Endothelial cell of umbilical vein (primary cell): Measurements from ENCODE around the gene CDH23. TPM values are rescaled to one million over a fixed set of nuclear protein-coding genes. Genes with fewer than 3 reads are reported as not detected.

Experiments used
- BruUV-seq: library from RNA; stranded (reverse); fragments of 400-500 nt; replicated peaks from 2 replicates; lab custom pipeline; 2021; lab: Mats Ljungman, UMichigan
- CTCF ChIA-PET: fragments of 300-600, 350-600 bp; sonication (Branson Sonifier 250); formaldehyde crosslinking; loops from one replicate; lab custom pipeline; 2021; ENCODE audit warnings: antibody characterized with exemption, inconsistent platforms; lab: Charles Lee
- POLR2A ChIA-PET: fragments of 300-600, 350-600 bp; sonication (Branson Sonifier 250); formaldehyde crosslinking; loops from one replicate; lab custom pipeline; 2021; ENCODE audit warnings: antibody characterized with exemption, inconsistent platforms; lab: Charles Lee
- DNase-seq: peaks from one replicate; pipeline ENCODE4 v3.0.0-alpha.2; 2011; ENCODE audit warnings: low read depth, low spot score
- FAIRE-seq: peaks from 2 replicates; lab custom pipeline; 2011; peaks lifted over from hg19 to GRCh38; lab: Jason Lieb, UNC
- H2AFZ ChIP-seq: 2 replicates; pipeline ENCODE4 v1.6.0; 2012; ENCODE audit warnings: low read depth, low read length, control low read depth, inconsistent platforms
- H3K27ac ChIP-seq: 2 replicates; pipeline ENCODE4 v1.5.1; 2011; ENCODE audit warnings: low read depth, mild to moderate bottlenecking, control low read depth, low read length, moderate library complexity; ENCODE audit not compliant: insufficient read depth
- H3K27me3 ChIP-seq, 2 experiments: 2 replicates each; pipeline versions ENCODE4 v1.6.0 to v1.6.1; 2011; ENCODE audit warnings: low read length in 2 of 2, mixed read lengths in 1 of 2; ENCODE audit not compliant: control insufficient read depth in 2 of 2, insufficient read depth in 2 of 2
- H3K36me3 ChIP-seq, 2 experiments: 2 replicates in 1 of 2; 3 replicates in 1 of 2; pipeline ENCODE4 v1.5.1; 2011; ENCODE audit warnings: low read length in 2 of 2, mild to moderate bottlenecking in 1 of 2, moderate library complexity in 1 of 2; ENCODE audit not compliant: control insufficient read depth in 2 of 2, insufficient read depth in 2 of 2; ENCODE audit errors: extremely low read depth in 1 of 2
- H3K4me1 ChIP-seq: 3 replicates; pipeline ENCODE4 v1.5.1; 2011; ENCODE audit warnings: mild to moderate bottlenecking, low read length; ENCODE audit not compliant: control insufficient read depth, insufficient read depth; ENCODE audit errors: extremely low read depth
- H3K4me2 ChIP-seq: 2 replicates; pipeline ENCODE4 v1.6.1; 2011; ENCODE audit warnings: low read length, control low read depth, mixed read lengths; ENCODE audit not compliant: insufficient read depth
- H3K4me3 ChIP-seq, 3 experiments: fragments of 200-600 bp in 1 of 3; sonication (generic), shearing (Covaris generic) in 1 of 3; replicated peaks in 1 of 3; 2 replicates each; pipeline ENCODE4 v1.5.1; 2011 to 2016; ENCODE audit warnings: control low read depth in 3 of 3, low read length in 3 of 3, mild to moderate bottlenecking in 2 of 3, inconsistent platforms in 1 of 3, low read depth in 1 of 3, moderate library complexity in 1 of 3; ENCODE audit not compliant: insufficient read depth in 1 of 3
- H3K79me2 ChIP-seq: 2 replicates; pipeline ENCODE4 v1.6.0; 2012; ENCODE audit warnings: low read length, inconsistent platforms; ENCODE audit not compliant: control insufficient read depth, insufficient read depth
- H3K9ac ChIP-seq: replicated peaks from 2 replicates; pipeline ENCODE3; 2011; ENCODE audit warnings: low read length, control low read depth; ENCODE audit not compliant: insufficient read depth; ENCODE audit errors: extremely low read depth
- H3K9me1 ChIP-seq: replicated peaks from 3 replicates; pipeline ENCODE4 v1.6.0; 2011; ENCODE audit warnings: mild to moderate bottlenecking, low read length; ENCODE audit not compliant: control insufficient read depth, insufficient read depth; ENCODE audit errors: extremely low read depth
- H3K9me3 ChIP-seq: replicated peaks from 2 replicates; pipeline ENCODE4 v1.5.1; 2012; ENCODE audit warnings: low read length, inconsistent platforms; ENCODE audit not compliant: control insufficient read depth, insufficient read depth
- H4K20me1 ChIP-seq: replicated peaks from 2 replicates; pipeline ENCODE3; 2011; ENCODE audit warnings: mild to moderate bottlenecking, low read length; ENCODE audit not compliant: control insufficient read depth, insufficient read depth; ENCODE audit errors: extremely low read depth
- EZH2 ChIP-seq: IDR thresholded peaks from 2 replicates; pipeline ENCODE4 v1.6.1; 2012; ENCODE audit warnings: borderline replicate concordance, low read depth, mild to moderate bottlenecking, moderate library complexity, low read length, inconsistent platforms; ENCODE audit not compliant: severe bottlenecking
- FOS ChIP-seq: IDR thresholded peaks from 2 replicates; pipeline ENCODE4 v1.6.1; 2011; ENCODE audit warnings: mild to moderate bottlenecking, low read length, moderate library complexity, borderline replicate concordance; ENCODE audit not compliant: insufficient read depth
- GATA2 ChIP-seq: IDR thresholded peaks from 2 replicates; pipeline ENCODE4 v1.7.0; 2011; ENCODE audit warnings: low read depth, mild to moderate bottlenecking, moderate library complexity, mixed read lengths, low read length; ENCODE audit not compliant: insufficient read length, insufficient read depth
- JUN ChIP-seq: IDR thresholded peaks from 2 replicates; pipeline ENCODE4 v1.6.1; 2011; ENCODE audit warnings: borderline replicate concordance, low read depth; ENCODE audit not compliant: insufficient read length, insufficient read depth
- MYC ChIP-seq: IDR thresholded peaks from one replicate; pipeline ENCODE4 v1.6.1; 2011; ENCODE audit warnings: mild to moderate bottlenecking, low read depth, low read length
- POLR2A ChIP-seq: IDR thresholded peaks from 2 replicates; pipeline ENCODE4 v1.6.1; 2012; ENCODE audit warnings: low read depth, mild to moderate bottlenecking, control low read depth, low read length
- POLR2AphosphoS5 ChIP-seq: IDR thresholded peaks from 2 replicates; pipeline ENCODE4 v1.6.1; 2012; ENCODE audit warnings: low read depth, mild to moderate bottlenecking, control low read depth, low read length, moderate library complexity; ENCODE audit not compliant: insufficient read depth
- dilution Hi-C: fragments of 300-500 bp; cut with MboI; formaldehyde crosslinking; loops from one replicate; pipeline ENCODE4 v1.15.0; 2019; ENCODE audit warnings: low sequenced_read_pairs; ENCODE audit not compliant: extremely low pct_ligation_motif_present
- intact Hi-C: fragments of 100-400 bp; cut with micrococcal nuclease; formaldehyde crosslinking; loops from one replicate; pipeline ENCODE4 v1.10.0; 2022
- polyA plus RNA-seq, 4 experiments: library from polyadenylated mRNA; depleted of rRNA in 3 of 4; stranded (reverse) in 3 of 4; unstranded in 1 of 4; fragments of >200 nt; gene quantifications; 2 replicates each; pipeline versions ENCODE4 v1.2.1 to v1.2.3, GENCODE V29; 2011 to 2012; ENCODE audit warnings: missing spikeins in 1 of 4
- total RNA-seq: library from RNA; stranded (reverse); gene quantifications from 2 replicates; pipeline ENCODE4 v1.2.3, GENCODE V29; 2021
- TF ChIP-seq, protein P1 (sequence below), 2 donors: IDR thresholded peaks; 1 replicate in 1 of 2; 2 replicates in 1 of 2; pipeline ENCODE4 v1.5.1; 2011; ENCODE audit warnings: low read length in 2 of 2, mild to moderate bottlenecking in 2 of 2, moderate library complexity in 2 of 2, control low read depth in 1 of 2, inconsistent platforms in 1 of 2, low read depth in 1 of 2; ENCODE audit not compliant: insufficient read depth in 1 of 2; ENCODE audit errors: extremely low read depth in 1 of 2
- TF ChIP-seq, protein P2 (sequence below): IDR thresholded peaks from 2 replicates; pipeline ENCODE4 v1.6.1; 2011; ENCODE audit not compliant: insufficient read depth, insufficient read length

CDH23 gene
- total and polyA plus RNA-seq, 2 donors (not counting 3 experiments of a cell fraction or from before 2014, with no cell fraction given), result not detected

DNA sequence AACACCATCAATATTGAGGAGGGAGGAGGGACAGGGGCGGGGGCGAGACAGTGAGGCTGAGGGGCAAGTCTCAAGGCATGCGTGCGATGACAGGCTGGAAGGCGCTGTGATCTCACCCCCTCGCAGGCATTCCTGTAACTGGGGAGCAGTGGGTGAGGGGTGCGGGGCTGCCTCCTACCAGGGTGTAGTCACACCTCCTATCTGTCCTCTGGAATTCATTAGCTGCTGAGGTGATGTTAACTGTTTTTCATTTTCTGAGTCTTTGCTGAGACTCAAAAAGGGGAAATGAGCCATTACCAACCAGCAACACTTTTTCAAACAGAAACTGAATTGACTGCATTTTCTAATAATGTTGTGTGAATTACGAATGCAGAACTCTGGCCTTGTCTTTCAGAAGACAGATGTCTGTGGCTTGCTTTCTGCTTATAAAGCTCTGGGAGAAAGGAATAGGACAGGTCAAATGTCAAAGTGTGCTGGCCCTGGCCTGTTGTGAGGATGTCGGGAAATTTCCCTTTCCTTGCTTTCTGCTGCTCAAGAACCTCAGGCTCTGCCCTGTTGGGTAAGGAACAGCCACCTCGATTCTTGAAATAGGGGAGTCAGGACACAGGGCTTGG is 23.7 kb upstream of the CDH23 start:
- H3K4me2 ChIP-seq, result no peak overlapping the region
- BruUV-seq, result no TSS peak
- H3K4me3 ChIP-seq, result no peak overlapping the region
- no peaks in the 10 kb centered on the region for H3K4me1 ChIP-seq
- H3K9ac ChIP-seq, result no peak overlapping the region
- H3K27ac ChIP-seq, result no peak overlapping the region
- intact Hi-C loops (no loop called here), dilution Hi-C loops (no loop called here)
- CTCF ChIA-PET, result interaction anchor here (2.2 kb wide), 1 partner anchor 54 kb away, joined by 8 read pairs; the partner anchor contains the start of gene SLC29A3
- no peak overlapping the region for H2AFZ ChIP-seq
- DNase-seq (no peak), FAIRE-seq (no peak)
- no peaks in the 10 kb centered on the region for H4K20me1 ChIP-seq
- POLR2A ChIA-PET, result no interaction called here
- no peaks in the 10 kb centered on the region for H3K9me3 ChIP-seq
- H3K9me1 ChIP-seq, result no peaks in the 10 kb centered on the region
- H3K27me3 ChIP-seq, result peaks cover 0 to 21% of the 10 kb centered on the region in 2 experiments
- no peaks in the 10 kb centered on the region for H3K79me2 ChIP-seq
- TF ChIP-seq JUN (no peak), GATA2 (no peak), POLR2AphosphoS5 (no peak), EZH2 (no peak), MYC (no peak), FOS (no peak), POLR2A (no peak)
- TF ChIP-seq, protein P1, sequence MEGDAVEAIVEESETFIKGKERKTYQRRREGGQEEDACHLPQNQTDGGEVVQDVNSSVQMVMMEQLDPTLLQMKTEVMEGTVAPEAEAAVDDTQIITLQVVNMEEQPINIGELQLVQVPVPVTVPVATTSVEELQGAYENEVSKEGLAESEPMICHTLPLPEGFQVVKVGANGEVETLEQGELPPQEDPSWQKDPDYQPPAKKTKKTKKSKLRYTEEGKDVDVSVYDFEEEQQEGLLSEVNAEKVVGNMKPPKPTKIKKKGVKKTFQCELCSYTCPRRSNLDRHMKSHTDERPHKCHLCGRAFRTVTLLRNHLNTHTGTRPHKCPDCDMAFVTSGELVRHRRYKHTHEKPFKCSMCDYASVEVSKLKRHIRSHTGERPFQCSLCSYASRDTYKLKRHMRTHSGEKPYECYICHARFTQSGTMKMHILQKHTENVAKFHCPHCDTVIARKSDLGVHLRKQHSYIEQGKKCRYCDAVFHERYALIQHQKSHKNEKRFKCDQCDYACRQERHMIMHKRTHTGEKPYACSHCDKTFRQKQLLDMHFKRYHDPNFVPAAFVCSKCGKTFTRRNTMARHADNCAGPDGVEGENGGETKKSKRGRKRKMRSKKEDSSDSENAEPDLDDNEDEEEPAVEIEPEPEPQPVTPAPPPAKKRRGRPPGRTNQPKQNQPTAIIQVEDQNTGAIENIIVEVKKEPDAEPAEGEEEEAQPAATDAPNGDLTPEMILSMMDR (IDR thresholded peaks at IDR 0.05; ENCODE audit: extremely low read depth in 1 of 2, insufficient read depth in 1 of 2, low read depth in 1 of 2, low read length in 2 of 2), result no peak
- TF ChIP-seq, protein P2, sequence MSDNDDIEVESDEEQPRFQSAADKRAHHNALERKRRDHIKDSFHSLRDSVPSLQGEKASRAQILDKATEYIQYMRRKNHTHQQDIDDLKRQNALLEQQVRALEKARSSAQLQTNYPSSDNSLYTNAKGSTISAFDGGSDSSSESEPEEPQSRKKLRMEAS, result no peak
- no peaks in the 10 kb centered on the region for H3K36me3 ChIP-seq
